K562 (cell line): ENCODE results near the gene ADAMTS15.

Experiments
- CTCF ChIP-seq, 3 experiments: IDR thresholded peaks in 2 of 3; conservative IDR thresholded peaks in 1 of 3; 2 replicates each; pipeline ENCODE4 v1.5.1; 2011 to 2012; ENCODE audit warnings: low read length in 3 of 3, mild to moderate bottlenecking in 3 of 3, control low read depth in 2 of 3, improper control_type of control experiment in 1 of 3, inconsistent platforms in 1 of 3, low read depth in 1 of 3, mixed read lengths in 1 of 3, moderate library complexity in 1 of 3; ENCODE audit not compliant: insufficient read depth in 2 of 3
- HLTF ChIP-seq: fragments of 450-650 bp; IDR thresholded peaks from 2 replicates; pipeline ENCODE4 v1.6.1; 2016
- HSF4 ChIP-seq: fragments of 250-450 bp; sonication (Bioruptor Pico); IDR thresholded peaks from 2 replicates; pipeline ENCODE4 v2.1.2; 2022; ENCODE audit warnings: mild to moderate bottlenecking, moderate library complexity, borderline replicate concordance
- MEF2A ChIP-seq: IDR thresholded peaks from 2 replicates; pipeline ENCODE4 v1.6.1; 2011; ENCODE audit warnings: low read depth, mild to moderate bottlenecking, low read length, moderate library complexity; ENCODE audit not compliant: control insufficient read depth
- NELFE ChIP-seq: IDR thresholded peaks from 2 replicates; pipeline ENCODE4 v1.6.1; 2011; ENCODE audit warnings: mild to moderate bottlenecking; ENCODE audit not compliant: insufficient read depth, insufficient read length
- POLR2AphosphoS5 ChIP-seq: IDR thresholded peaks from 2 replicates; pipeline ENCODE4 v1.6.1; 2011; ENCODE audit warnings: mild to moderate bottlenecking, low read depth, low read length, moderate library complexity; ENCODE audit not compliant: control insufficient read depth, insufficient read depth
- PYGO2 ChIP-seq: fragments of 450-650 bp; IDR thresholded peaks from 2 replicates; pipeline ENCODE4 v1.6.1; 2016; ENCODE audit warnings: mild to moderate bottlenecking, missing genetic modification characterization, moderate library complexity, missing compliant biosample characterization

GRCh38 chr11:130405428-130405827, 43.0 kb upstream of the ADAMTS15 start:
- TF ChIP-seq CTCF (IDR thresholded peaks at IDR 0.05 in 2 of 3, conservative IDR thresholded peaks at IDR 0.05 in 1 of 3; ENCODE audit: insufficient read depth in 2 of 3, low read depth in 1 of 3, low read length in 3 of 3) (no peak), HLTF (no peak), PYGO2 (tag) (no peak), MEF2A (no peak), POLR2AphosphoS5 (no peak), NELFE (no peak), HSF4 (CRISPR knock-in tag) (no peak)
